K562 (cell line): ENCODE results near the gene SNU13. TPM values are rescaled to one million over a fixed set of nuclear protein-coding genes. Genes with fewer than 3 reads are reported as not detected.

Experiments used
- ARID3B ChIP-seq: fragments of 250-450 bp; sonication (Bioruptor Pico); IDR thresholded peaks from 2 replicates; pipeline ENCODE4 v1.4.0; 2020; ENCODE audit warnings: borderline replicate concordance
- CC2D1A ChIP-seq: fragments of 450-650 bp; IDR thresholded peaks from 2 replicates; pipeline ENCODE4 v1.6.1; 2017; ENCODE audit warnings: mild to moderate bottlenecking
- FOXM1 ChIP-seq, 2 experiments: fragments of 450-650 bp in 1 of 2; sonication (generic) in 1 of 2; formaldehyde crosslinking in 1 of 2; IDR thresholded peaks; 2 replicates each; pipeline versions ENCODE4 v1.6.1 to v1.9.0; 2017 to 2022; ENCODE audit warnings: low read depth in 2 of 2, mild to moderate bottlenecking in 2 of 2, missing genetic modification reagents in 1 of 2, moderate library complexity in 1 of 2
- GATAD2B ChIP-seq: fragments of 450-650 bp; IDR thresholded peaks from 2 replicates; pipeline ENCODE4 v1.6.1; 2017; ENCODE audit warnings: mild to moderate bottlenecking, borderline replicate concordance
- JUND ChIP-seq, 2 experiments: IDR thresholded peaks; 2 replicates in 1 of 2; 3 replicates in 1 of 2; pipeline ENCODE4 v1.6.1; 2011; ENCODE audit warnings: borderline replicate concordance in 2 of 2, low read depth in 2 of 2, low read length in 2 of 2, improper control_type of control experiment in 1 of 2, missing biosample characterization in 1 of 2, missing genetic modification characterization in 1 of 2, missing genetic modification reagents in 1 of 2
- KAT2B ChIP-seq: IDR thresholded peaks from one replicate; pipeline ENCODE4 v1.6.1; 2012; ENCODE audit warnings: low read depth, mild to moderate bottlenecking, control low read depth, inconsistent platforms, low read length, moderate library complexity
- KDM1A ChIP-seq, 2 experiments: fragments of 450-650 bp; IDR thresholded peaks; 2 replicates each; pipeline ENCODE4 v1.6.1; 2016; ENCODE audit warnings: mild to moderate bottlenecking in 2 of 2
- MYC ChIP-seq, 2 experiments: fragments of 250-450 bp in 1 of 2; sonication (Bioruptor Pico) in 1 of 2; IDR thresholded peaks; 2 replicates each; pipeline versions ENCODE4 v1.5.1 to v1.6.1; 2012 to 2021; ENCODE audit warnings: low read depth in 2 of 2, borderline replicate concordance in 1 of 2, improper control_type of control experiment in 1 of 2, low read length in 1 of 2, mild to moderate bottlenecking in 1 of 2, moderate library complexity in 1 of 2
- OTX1 ChIP-seq: fragments of 450-650 bp; formaldehyde crosslinking; IDR thresholded peaks from 2 replicates; pipeline ENCODE4 v1.4.0; 2022; ENCODE audit warnings: mild to moderate bottlenecking
- PCBP2 ChIP-seq: fragments of 200-400 bp; formaldehyde crosslinking; IDR thresholded peaks from 2 replicates; pipeline ENCODE4 v1.6.1; 2018; ENCODE audit warnings: low read length, low read depth, mild to moderate bottlenecking, moderate library complexity; ENCODE audit not compliant: poor library complexity, severe bottlenecking
- RBFOX2 ChIP-seq: fragments of 200-400 bp; formaldehyde crosslinking; IDR thresholded peaks from 2 replicates; pipeline ENCODE4 v1.6.1; 2017; ENCODE audit warnings: low read depth, mild to moderate bottlenecking, low read length, moderate library complexity
- RFX7 ChIP-seq: fragments of 250-450 bp; sonication (Bioruptor Pico); IDR thresholded peaks from 2 replicates; pipeline ENCODE4 v1.5.1; 2021; ENCODE audit warnings: mild to moderate bottlenecking
- SAFB2 ChIP-seq: fragments of 200-400 bp; formaldehyde crosslinking; IDR thresholded peaks from 2 replicates; pipeline ENCODE4 v1.6.1; 2018; ENCODE audit warnings: borderline replicate concordance, low read length, low read depth, moderate library complexity; ENCODE audit not compliant: severe bottlenecking
- SIN3A ChIP-seq, 2 experiments: fragments of 150-350 bp in 1 of 2; IDR thresholded peaks; 2 replicates each; pipeline ENCODE4 v1.6.1; 2011 to 2016; ENCODE audit warnings: borderline replicate concordance in 2 of 2, low read depth in 2 of 2, low read length in 2 of 2, mild to moderate bottlenecking in 2 of 2, moderate library complexity in 2 of 2; ENCODE audit not compliant: control insufficient read depth in 1 of 2
- SMARCA4 ChIP-seq: fragments of 450-650 bp; IDR thresholded peaks from 2 replicates; pipeline ENCODE4 v1.6.1; 2016
- SP2 ChIP-seq: IDR thresholded peaks from 2 replicates; pipeline ENCODE4 v1.6.1; 2011; ENCODE audit warnings: mild to moderate bottlenecking, low read depth, low read length, moderate library complexity; ENCODE audit not compliant: poor library complexity, severe bottlenecking; ENCODE audit errors: extremely low read depth
- STAG1 ChIP-seq: sonication (generic); formaldehyde crosslinking; IDR thresholded peaks from 2 replicates; pipeline ENCODE4 v1.5.0; 2020; ENCODE audit warnings: missing genetic modification reagents, borderline replicate concordance
- TCF7L2 ChIP-seq: fragments of 150-350 bp; IDR thresholded peaks from 2 replicates; pipeline ENCODE4 v1.6.1; 2016; ENCODE audit warnings: low read depth, mild to moderate bottlenecking, low read length, moderate library complexity
- TEAD1 ChIP-seq, 2 experiments: fragments of 450-650 bp in 1 of 2; sonication (generic) in 1 of 2; formaldehyde crosslinking; IDR thresholded peaks; 2 replicates each; pipeline versions ENCODE4 v1.4.0 to v1.8.0; 2020 to 2022; ENCODE audit warnings: mild to moderate bottlenecking in 2 of 2, missing genetic modification reagents in 1 of 2
- TFAP4 ChIP-seq: sonication (generic); formaldehyde crosslinking; IDR thresholded peaks from 2 replicates; pipeline ENCODE4 v1.8.0; 2022; ENCODE audit warnings: missing genetic modification reagents, mild to moderate bottlenecking, moderate library complexity, borderline replicate concordance
- ZBTB1 ChIP-seq: sonication (generic); formaldehyde crosslinking; IDR thresholded peaks from 2 replicates; pipeline ENCODE4 v1.8.1; 2023; ENCODE audit warnings: missing genetic modification reagents, low read depth, mild to moderate bottlenecking, borderline replicate concordance
- ZBTB2 ChIP-seq: fragments of 450-650 bp; IDR thresholded peaks from 2 replicates; pipeline ENCODE4 v1.6.1; 2016; ENCODE audit warnings: antibody characterized with exemption
- polyA plus RNA-seq, 8 experiments: library from polyadenylated mRNA; depleted of rRNA in 4 of 8; stranded (reverse) in 5 of 8; unstranded in 3 of 8; fragments of >200 nt; fragmentation: Nextera tagmentation in 2 of 8; fragmentation: Illumina TruSeq in 1 of 8; extraction: Ambion mirVana in 2 of 8; extraction: Trizol in 1 of 8; gene quantifications; 2 replicates each; pipeline versions ENCODE4 v1.2.1 to v1.2.3, GENCODE V29; 2011 to 2014; ENCODE audit warnings: inconsistent platforms in 1 of 8, missing spikeins in 1 of 8
- total RNA-seq, 7 experiments: library from RNA; depleted of rRNA in 6 of 7; stranded (reverse); fragments of >200 nt in 6 of 7; fragmentation: Illumina TruSeq in 2 of 7; extraction: Trizol in 2 of 7; gene quantifications; 2 replicates each; pipeline versions ENCODE4 v1.2.1 to v1.2.3, GENCODE V29; 2011 to 2021; ENCODE audit warnings: low replicate concordance in 1 of 7

The SNU13 gene
- total and polyA plus RNA-seq, 9 of the 15 experiments (the other 6 are each of a cell fraction or from before 2014, with no cell fraction given): 185 to 981 (median 283) TPM

GRCh38 chr22:41697126-41697775 lies 8.6 kb upstream of the SNU13 start (continued):
- TF ChIP-seq TCF7L2 (no peak), CC2D1A (peak; percentile 66; the same call in 1 of the 2 replicates), KAT2B (no peak), RFX7 (CRISPR knock-in tag) (no peak), PCBP2 (no peak), STAG1 (CRISPR knock-in tag) (peak; percentile 56; the same call in 1 of the 2 replicates), ZBTB1 (no peak), SMARCA4 (0 out of 2 replicates have a peak, but pooled peaks have one; percentile 45), FOXM1 (IDR thresholded peaks at IDR 0.05; ENCODE audit: low read depth) (no peak), FOXM1 (CRISPR knock-in tag; IDR thresholded peaks at IDR 0.05; ENCODE audit: low read depth) (no peak), TEAD1 (CRISPR knock-in tag; IDR thresholded peaks at IDR 0.05) (peak; percentile 87 to 88; a peak in 3 of 4 replicates), TFAP4 (peak; percentile 35; the same call in 1 of the 2 replicates), MYC (IDR thresholded peaks at IDR 0.05; ENCODE audit: low read depth, low read length) (peak; percentile 50; the same call in 1 of the 2 replicates), MYC (CRISPR knock-in tag; IDR thresholded peaks at IDR 0.05; ENCODE audit: borderline replicate concordance, low read depth) (no peak), RBFOX2 (0 out of 2 replicates have a peak, but pooled peaks have one; percentile 12), GATAD2B (0 out of 2 replicates have a peak, but pooled peaks have one; percentile 21), KDM1A (IDR thresholded peaks at IDR 0.05) (no peak), OTX1 (CRISPR knock-in tag) (no peak), JUND (IDR thresholded peaks at IDR 0.05; ENCODE audit: borderline replicate concordance, low read depth, low read length) (peak; percentile 35; the same call in 1 of the 2 replicates), JUND (tag; IDR thresholded peaks at IDR 0.05; ENCODE audit: borderline replicate concordance, low read depth, low read length) (no peak), SP2 (no peak), SIN3A (IDR thresholded peaks at IDR 0.05; ENCODE audit: borderline replicate concordance in 2 of 2, control insufficient read depth in 1 of 2, low read depth in 2 of 2, low read length in 2 of 2) (0 out of 4 replicates have a peak, but pooled peaks of 1 of the 2 experiments have one; percentile 19), ARID3B (CRISPR knock-in tag) (no peak), SAFB2 (no peak), ZBTB2 (no peak)
